ENCODE measurements around the gene COL5A1.

COL5A1 gene

DNA sequence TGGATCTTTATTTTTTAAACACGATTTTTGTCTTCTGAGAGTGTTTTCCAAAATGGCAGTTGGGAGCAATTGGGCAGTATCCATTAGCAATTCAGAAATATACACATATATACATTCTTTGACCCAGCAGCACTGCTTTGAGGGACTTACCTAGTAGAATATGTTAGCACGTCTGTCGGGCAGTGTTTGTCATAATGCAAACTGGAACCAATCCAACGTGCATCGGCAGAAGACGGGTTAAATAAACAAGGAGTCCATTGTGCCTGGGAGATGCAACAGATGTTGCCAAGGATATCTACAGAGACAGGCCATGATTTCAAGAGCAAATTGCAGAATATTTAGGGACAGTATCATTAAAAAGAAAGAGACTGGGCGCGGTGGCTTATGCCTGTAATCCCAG lies 107.0 kb downstream of the COL5A1 start:
- DNase-seq, result no peak

- no peak for DNase-seq
Measured at GRCh38 chr9:134750450-134751155, 109.0 kb downstream of the COL5A1 start.

GRCh38 chr9:134751622-134752021 lies 110.0 kb downstream of the COL5A1 start:
- no peak for DNase-seq

DNA sequence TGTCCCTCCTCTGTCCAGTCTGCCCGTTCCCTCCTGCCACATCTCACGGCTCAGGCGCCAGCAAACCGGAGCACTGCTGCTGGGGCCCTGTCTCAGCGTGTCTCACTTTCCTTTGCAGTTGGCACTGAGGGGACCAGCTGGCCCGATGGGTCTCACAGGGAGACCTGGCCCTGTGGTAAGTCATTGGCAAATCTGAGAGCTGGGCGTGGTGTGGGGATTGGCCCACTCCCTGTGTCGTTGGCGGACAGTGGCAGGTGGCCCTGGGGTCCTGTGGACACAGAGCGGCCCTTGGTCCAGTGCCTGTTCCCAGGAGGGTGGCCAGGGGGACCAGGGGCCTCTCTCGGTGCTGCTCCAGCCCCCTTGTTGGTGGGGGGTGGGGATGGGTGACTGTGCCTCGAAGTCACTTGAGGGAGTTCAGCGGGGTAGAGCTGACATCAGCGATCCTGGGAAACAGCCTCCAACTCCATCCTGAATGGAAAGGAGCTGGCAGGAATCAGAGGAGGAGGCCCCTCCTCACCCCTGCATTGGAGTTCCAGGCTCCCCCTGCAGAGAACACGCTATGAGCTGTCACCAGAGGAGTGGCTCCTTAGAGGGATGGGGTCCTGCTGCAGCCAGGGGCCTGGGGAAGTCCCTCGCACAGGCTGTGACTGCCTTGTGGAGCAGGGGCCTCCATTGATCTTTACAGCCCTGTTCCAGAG lies 111.0 kb downstream of the COL5A1 start:
- DNase-seq, result no peak

DNA sequence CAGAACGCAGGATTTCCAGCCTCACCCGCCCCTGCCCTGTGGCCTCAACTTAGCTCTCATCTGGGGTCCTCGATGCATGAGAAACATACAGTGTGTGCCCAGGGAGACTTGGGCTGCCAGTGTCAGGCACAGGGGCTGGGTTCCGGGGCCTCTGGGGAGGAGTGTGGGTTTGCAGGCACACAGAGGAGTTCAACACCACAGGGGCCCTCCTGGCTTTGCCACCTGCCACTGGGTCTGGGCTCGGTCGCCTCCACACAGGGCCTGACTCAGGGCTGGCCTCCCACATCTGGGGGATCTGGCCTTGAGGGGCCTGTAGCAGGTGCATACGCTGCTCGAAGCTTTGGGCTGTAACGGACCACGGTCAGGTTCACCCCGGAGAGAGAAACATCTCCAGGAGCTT lies 111.6 kb downstream of the COL5A1 start:
- DNase-seq, result no peak

- DNase-seq, result no peak
Measured at GRCh38 chr9:134755221-134755907, 113.8 kb downstream of the COL5A1 start.

- DNase-seq, result no peak
Measured at GRCh38 chr9:134756098-134756497, 114.5 kb downstream of the COL5A1 start.

- no peak for DNase-seq
Measured at GRCh38 chr9:134757216-134757975, 115.8 kb downstream of the COL5A1 start.

- no peak for DNase-seq
Measured at GRCh38 chr9:134758949-134759607, 117.5 kb downstream of the COL5A1 start.

GRCh38 chr9:134759913-134760312 lies 118.3 kb downstream of the COL5A1 start:
- DNase-seq, result no peak

DNA sequence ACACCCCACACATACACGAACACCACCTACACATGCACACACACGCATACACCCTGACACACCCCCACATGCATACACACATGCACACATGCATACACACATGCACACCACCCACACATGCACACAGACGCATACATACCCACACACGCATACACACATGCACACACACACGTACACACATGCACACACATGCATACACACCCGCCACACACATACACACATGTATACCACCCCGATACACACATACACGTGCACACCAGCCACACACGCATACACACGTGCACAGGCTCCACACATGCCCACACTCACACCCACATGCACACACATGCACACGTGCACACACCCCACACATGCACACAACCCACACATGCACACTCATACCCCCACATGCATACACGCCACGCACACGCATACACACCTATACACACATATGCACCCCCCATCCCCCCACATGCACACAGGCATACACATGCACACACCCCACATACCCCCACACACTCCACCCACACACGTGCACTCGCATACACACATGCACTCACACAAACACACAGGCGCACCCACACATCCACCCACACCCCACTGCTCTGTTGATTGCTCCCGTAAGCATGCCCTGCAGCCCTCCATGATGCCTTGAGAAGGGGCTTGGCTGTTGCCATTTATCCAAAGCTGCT lies 119.3 kb downstream of the COL5A1 start:
- DNase-seq, result no peak

- no peak for DNase-seq
Measured at GRCh38 chr9:134764473-134765269, 123.1 kb downstream of the COL5A1 start.

DNA sequence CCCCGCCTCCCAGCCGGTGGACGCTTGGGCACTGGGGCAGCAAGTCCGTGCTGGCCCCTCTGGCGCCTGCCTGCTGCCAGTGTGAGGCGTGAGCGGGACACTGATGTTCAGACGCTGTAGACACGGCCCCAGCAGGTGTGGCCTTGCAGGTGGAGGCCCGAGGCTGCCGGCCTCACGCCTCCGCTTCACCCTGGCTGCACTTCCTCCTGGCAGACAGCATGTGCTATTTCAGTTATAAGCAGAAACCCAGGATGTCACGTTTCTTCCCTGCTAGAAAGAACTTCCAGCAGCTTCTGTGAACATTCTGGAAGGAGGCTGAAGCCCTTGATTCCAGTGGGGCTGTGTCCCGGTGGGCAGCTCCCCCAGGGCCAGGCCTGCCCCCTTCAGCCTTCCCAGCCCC lies 124.2 kb downstream of the COL5A1 start:
- DNase-seq, result no peak

GRCh38 chr9:134766587-134766986 lies 125.0 kb downstream of the COL5A1 start:
- no peak for DNase-seq

DNA sequence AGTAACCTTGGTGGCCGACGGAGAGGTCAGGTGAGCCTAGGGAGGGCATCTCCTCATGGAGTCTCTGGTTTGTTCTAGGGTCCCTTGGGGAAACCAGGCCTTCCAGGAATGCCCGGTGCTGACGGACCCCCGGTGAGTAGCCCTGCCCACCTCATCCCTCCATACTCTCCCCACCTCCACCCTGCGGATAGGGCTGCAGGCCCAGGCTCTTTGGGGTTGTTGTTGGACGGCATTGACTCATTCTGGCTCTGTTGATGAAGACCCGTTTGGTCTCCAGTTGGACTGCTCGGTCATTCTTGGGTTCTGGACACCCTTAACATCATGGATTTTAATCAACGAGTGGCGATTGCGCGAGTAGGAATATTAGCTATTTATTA lies 126.7 kb downstream of the COL5A1 start:
- no peak for DNase-seq

DNA sequence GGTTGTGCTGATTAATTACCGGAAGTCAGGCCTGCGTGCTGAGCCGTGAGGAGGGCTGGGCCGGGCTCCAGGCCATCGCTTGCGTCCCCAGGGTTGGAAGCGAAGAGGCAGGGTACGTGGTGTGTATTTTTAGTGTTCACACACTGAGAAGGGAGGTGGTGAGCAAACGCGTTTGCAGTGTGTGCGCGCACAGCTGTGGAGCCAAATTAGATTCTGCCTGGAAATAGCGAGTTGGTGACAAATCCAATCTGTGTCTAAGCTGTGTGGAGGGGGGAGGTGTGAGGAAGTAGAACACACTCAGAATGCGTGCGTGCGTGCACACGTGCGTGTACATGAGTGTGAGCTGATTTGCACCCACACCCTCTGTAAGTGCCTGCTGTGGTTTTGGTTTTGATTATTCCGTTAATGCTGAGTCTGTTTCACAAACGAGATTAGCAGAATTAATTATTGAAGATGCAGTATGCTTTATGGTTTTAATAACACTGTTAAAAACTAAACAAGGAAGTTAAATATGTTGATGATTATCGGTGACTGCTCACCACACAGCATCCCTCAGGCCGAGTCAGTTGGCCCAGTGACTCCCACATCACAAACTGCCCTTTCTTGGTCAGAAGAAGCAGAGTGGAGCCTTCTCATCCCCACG lies 127.2 kb downstream of the COL5A1 start:
- no peak for DNase-seq

DNA sequence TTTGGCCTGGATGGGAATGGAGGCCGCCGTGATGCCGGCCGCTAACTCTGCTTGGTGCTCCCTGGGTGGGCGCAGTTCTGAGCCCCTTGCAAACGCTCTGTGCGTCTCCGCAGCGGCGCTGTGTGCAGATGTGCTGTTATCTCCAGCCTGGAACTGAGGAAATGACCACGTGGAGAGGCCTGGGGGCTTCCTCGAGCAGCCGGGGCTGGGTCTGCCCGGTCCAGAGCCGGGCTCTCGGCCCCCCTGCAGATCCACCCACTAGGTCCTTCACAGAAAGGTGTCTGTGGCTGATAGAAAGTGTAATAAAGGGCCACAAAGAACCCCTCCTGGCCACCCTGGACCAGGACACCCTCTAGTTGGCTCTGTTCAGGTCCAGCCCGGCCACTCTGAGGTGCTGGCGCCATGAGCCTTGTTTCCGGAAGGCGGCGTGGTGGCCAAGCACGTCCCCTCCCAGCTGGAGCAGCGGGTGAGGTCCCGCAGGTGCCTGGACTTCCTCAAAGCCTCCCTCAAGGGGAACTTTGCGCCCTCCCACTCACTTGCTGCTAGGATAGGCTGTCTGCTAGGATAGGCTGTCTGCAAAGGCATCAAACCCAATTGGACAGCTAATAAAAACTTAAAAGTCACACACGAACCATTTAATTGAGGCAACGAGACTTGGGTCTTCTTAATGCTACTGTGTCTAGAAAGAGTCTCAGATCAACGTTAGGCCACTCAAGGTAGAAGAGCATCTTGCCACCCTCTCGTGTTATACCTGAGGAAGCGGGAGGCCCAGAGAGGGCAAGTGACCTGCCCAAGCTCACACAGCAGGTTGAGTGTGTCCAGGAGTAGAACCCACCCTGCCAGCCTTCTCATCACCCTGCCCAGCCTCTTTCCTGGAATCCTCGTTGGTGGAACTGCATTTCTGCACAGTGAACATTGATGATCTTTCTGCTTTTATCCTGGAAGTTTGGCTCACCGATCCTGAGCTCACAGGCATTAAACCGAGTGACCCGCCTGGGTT lies 129.7 kb downstream of the COL5A1 start:
- no peak for DNase-seq

- no peak for DNase-seq
Measured at GRCh38 chr9:134772331-134772730, 130.7 kb downstream of the COL5A1 start.

GRCh38 chr9:134773842-134774241 lies 132.2 kb downstream of the COL5A1 start:
- DNase-seq, result no peak

DNA sequence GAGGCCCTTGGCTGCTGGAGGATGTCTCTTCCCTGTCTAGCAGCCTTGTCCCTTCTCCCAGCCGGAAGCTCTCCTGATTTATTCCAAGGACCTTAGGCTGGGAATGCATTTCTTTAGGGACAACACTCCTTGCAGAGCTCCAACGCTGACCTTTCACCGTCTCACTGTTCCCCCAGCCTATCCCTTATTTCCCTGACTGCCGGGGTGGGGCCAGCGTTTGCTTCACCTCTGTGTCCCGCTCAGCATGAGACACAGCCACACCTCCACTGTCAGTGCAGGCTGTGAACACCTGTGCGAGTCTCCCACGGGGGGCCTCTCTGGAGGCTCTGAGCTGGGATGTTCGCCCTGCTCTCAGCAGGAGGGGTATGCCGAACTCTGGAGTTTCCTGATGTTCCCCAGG lies 132.8 kb downstream of the COL5A1 start:
- DNase-seq, result no peak
